HG02798 (cell line): Measurements from ENCODE around the gene PSTPIP1.

Source experiments
- ATAC-seq: cut with Tn5 transposase; IDR thresholded peaks from one replicate; pipeline ENCODE4 v1.9.1; 2021; ENCODE audit warnings: mild to moderate bottlenecking; ENCODE audit not compliant: unreplicated experiment, poor library complexity

PSTPIP1 gene

GRCh38 chr15:77064063-77064462 lies 69.1 kb downstream of the PSTPIP1 start:
- ATAC-seq, result no peak

GRCh38 chr15:77064539-77065308 lies 69.8 kb downstream of the PSTPIP1 start:
- ATAC-seq, result no peak

- ATAC-seq, result no peak
Measured at GRCh38 chr15:77066971-77067690, 72.2 kb downstream of the PSTPIP1 start.

- ATAC-seq, result no peak
Measured at GRCh38 chr15:77067691-77068367, 72.9 kb downstream of the PSTPIP1 start.

- ATAC-seq, result no peak
Measured at GRCh38 chr15:77068633-77069032, 73.7 kb downstream of the PSTPIP1 start.

GRCh38 chr15:77069521-77070121 lies 74.7 kb downstream of the PSTPIP1 start:
- no peak for ATAC-seq

- no peak for ATAC-seq
Measured at GRCh38 chr15:77070180-77070494, 75.2 kb downstream of the PSTPIP1 start.

- peak; percentile 96 for ATAC-seq
Measured at GRCh38 chr15:77070495-77071304, 75.8 kb downstream of the PSTPIP1 start, which contains the start of gene TSPAN3. TSS of gene TSPAN3 (minus strand) at chr15:77071109. CDS start at chr15:77070954, 155 bp downstream.

GRCh38 chr15:77071305-77072223 lies 76.6 kb downstream of the PSTPIP1 start:
- ATAC-seq, result no peak

GRCh38 chr15:77074350-77074749 lies 79.4 kb downstream of the PSTPIP1 start:
- no peak for ATAC-seq

- ATAC-seq, result no peak
Measured at GRCh38 chr15:77075528-77075927, 80.6 kb downstream of the PSTPIP1 start.

GRCh38 chr15:77076323-77076915 lies 81.5 kb downstream of the PSTPIP1 start:
- ATAC-seq, result no peak

GRCh38 chr15:77081971-77082370 lies 87.0 kb downstream of the PSTPIP1 start:
- no peak for ATAC-seq

GRCh38 chr15:77083381-77084160 lies 88.6 kb downstream of the PSTPIP1 start:
- ATAC-seq, result peak; percentile 94

GRCh38 chr15:77084436-77084835 lies 89.5 kb downstream of the PSTPIP1 start:
- ATAC-seq, result no peak

- ATAC-seq, result no peak
Measured at GRCh38 chr15:77085297-77085696, 90.4 kb downstream of the PSTPIP1 start.
